ENCODE results near the gene ENO2.

GRCh38 chr12:6970096-6970527 lies 55.7 kb downstream of the ENO2 start:
- no peak for TF ChIP-seq CTCF (IDR thresholded peaks at IDR 0.05; ENCODE audit: low read length)
- no peak for TF ChIP-seq EZH2 (IDR thresholded peaks at IDR 0.05; ENCODE audit: borderline replicate concordance, low read length)
